Common myeloid progenitor, CD34-positive (primary cell): Measurements from ENCODE around the gene INPP5D. TPM values are rescaled to one million over a fixed set of nuclear protein-coding genes. Genes with fewer than 3 reads are reported as not detected.

Source experiments
- CTCF ChIA-PET: fragments of 350-600 bp; sonication (Branson Sonifier 250); formaldehyde crosslinking; loops from one replicate; lab custom pipeline; 2021; ENCODE audit warnings: antibody characterized with exemption; lab: Charles Lee
- POLR2A ChIA-PET: fragments of 350-600 bp; sonication (Branson Sonifier 250); formaldehyde crosslinking; loops from one replicate; lab custom pipeline; 2021; ENCODE audit warnings: antibody characterized with exemption; lab: Charles Lee
- DNase-seq, 3 donors: peaks; one replicate each; pipeline versions ENCODE4 v3.0.0 to v3.0.0-alpha.2; 2013
- H3K27ac ChIP-seq, 2 experiments: 1 replicate in 1 of 2; 2 replicates in 1 of 2; pipeline ENCODE4 v1.7.0; 2013; ENCODE audit warnings: inconsistent platforms in 2 of 2, low read length in 2 of 2, mild to moderate bottlenecking in 2 of 2, low read depth in 1 of 2, moderate library complexity in 1 of 2; ENCODE audit not compliant: severe bottlenecking in 2 of 2, insufficient read depth in 1 of 2, poor library complexity in 1 of 2
- H3K27me3 ChIP-seq, 5 experiments: replicated peaks in 2 of 5; 1 replicate in 3 of 5; 2 replicates in 2 of 5; pipeline versions ENCODE4 v1.6.1 to v1.7.0; 2013; ENCODE audit warnings: low read length in 4 of 5, mild to moderate bottlenecking in 2 of 5, moderate library complexity in 2 of 5, inconsistent platforms in 1 of 5; ENCODE audit not compliant: insufficient read depth in 5 of 5, control insufficient read depth in 4 of 5
- H3K36me3 ChIP-seq, 4 experiments: 1 replicate in 2 of 4; 2 replicates in 2 of 4; pipeline versions ENCODE4 v1.6.1 to v1.7.0; 2013; ENCODE audit warnings: low read length in 3 of 4, control low read depth in 1 of 4, mild to moderate bottlenecking in 1 of 4; ENCODE audit not compliant: control insufficient read depth in 4 of 4, insufficient read depth in 4 of 4
- H3K4me1 ChIP-seq, 4 experiments: 1 replicate in 3 of 4; 2 replicates in 1 of 4; pipeline versions ENCODE4 v1.6.1 to v1.7.1; 2013; ENCODE audit warnings: low read length in 3 of 4, mild to moderate bottlenecking in 3 of 4, control low read depth in 1 of 4, inconsistent platforms in 1 of 4, moderate library complexity in 1 of 4; ENCODE audit not compliant: control insufficient read depth in 4 of 4, insufficient read depth in 4 of 4; ENCODE audit errors: control extremely low read depth in 1 of 4
- H3K4me3 ChIP-seq, 7 experiments: 1 replicate in 4 of 7; 2 replicates in 3 of 7; pipeline versions ENCODE4 v1.5.1 to v1.7.0; 2013; ENCODE audit warnings: mild to moderate bottlenecking in 7 of 7, low read length in 6 of 7, moderate library complexity in 6 of 7, inconsistent platforms in 2 of 7, low read depth in 2 of 7, control low read depth in 1 of 7; ENCODE audit not compliant: insufficient read depth in 4 of 7, control insufficient read depth in 1 of 7; ENCODE audit errors: extremely low read depth in 1 of 7
- H3K9me3 ChIP-seq, 5 experiments: 1 replicate in 4 of 5; 2 replicates in 1 of 5; pipeline versions ENCODE4 v1.6.1 to v1.7.1; 2013; ENCODE audit warnings: low read length in 4 of 5, mild to moderate bottlenecking in 2 of 5, inconsistent platforms in 1 of 5, low read depth in 1 of 5, moderate library complexity in 1 of 5; ENCODE audit not compliant: control insufficient read depth in 4 of 5, insufficient read depth in 2 of 5; ENCODE audit errors: control extremely low read depth in 1 of 5
- WGBS: methylation state at CpG from one replicate; pipeline ENCODE4 v1.1.5; 2013; ENCODE audit not compliant: insufficient coverage; 5-methylcytosine and 5-hydroxymethylcytosine counted together
- polyA plus RNA-seq: library from polyadenylated mRNA; unstranded; fragments of 120-200 nt; gene quantifications from one replicate; pipeline ENCODE4 v1.2.1, GENCODE V29; 2013

Gene INPP5D
- 161 TPM for polyA plus RNA-seq

DNA sequence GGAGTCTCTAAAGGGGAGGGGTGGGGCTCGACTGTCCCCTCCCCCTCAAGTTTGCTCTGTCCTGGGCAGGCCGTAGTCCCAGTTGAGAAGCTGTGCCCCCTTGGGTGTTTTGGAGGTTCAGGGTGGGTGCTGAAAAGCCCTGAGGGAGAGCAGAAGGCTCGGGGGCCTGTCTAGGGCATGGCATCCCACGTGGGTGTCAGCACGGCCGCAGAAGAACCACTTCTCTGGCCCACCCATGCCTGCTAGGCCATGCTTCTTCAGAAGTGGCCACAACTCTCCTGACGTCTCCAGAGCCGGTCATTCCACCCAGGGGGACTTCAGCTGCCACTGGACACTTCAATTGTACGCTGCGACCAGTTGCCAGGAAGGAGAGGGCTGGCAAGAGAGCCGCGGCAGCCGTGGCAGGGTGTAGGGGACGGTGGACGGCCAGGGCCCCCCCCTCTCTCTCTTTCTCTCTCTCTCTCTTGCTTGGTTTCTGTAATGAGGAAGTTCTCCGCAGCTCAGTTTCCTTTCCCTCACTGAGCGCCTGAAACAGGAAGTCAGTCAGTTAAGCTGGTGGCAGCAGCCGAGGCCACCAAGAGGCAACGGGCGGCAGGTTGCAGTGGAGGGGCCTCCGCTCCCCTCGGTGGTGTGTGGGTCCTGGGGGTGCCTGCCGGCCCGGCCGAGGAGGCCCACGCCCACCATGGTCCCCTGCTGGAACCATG lies at the start of gene INPP5D:
Gene INPP5D (plus strand): TSS at position 546 of the 704 bp plus-strand sequence. CDS start 137 bp downstream, at position 683.
- Histone ChIP-seq H3K36me3 (peaks cover 0 to 23% (median 11%) of the 10 kb centered on the region in 4 experiments), H3K4me3 (peak within 1 kb of the TSS; percentile 65 to 99 (median 95)), H3K27me3 (no peaks in the 10 kb centered on the region), H3K9me3 (no peaks in the 10 kb centered on the region), H3K4me1 (peaks cover 16 to 65% (median 50%) of the 10 kb centered on the region in 4 experiments), H3K27ac (peak within 1 kb of the TSS; percentile 80 to 90)
- peak; percentile 95 to 99 (median 97) for DNase-seq
- under 1% methylated on average over 18 of the region's 26 CpGs for WGBS
- ChIA-PET POLR2A (interaction anchor here (0.6 to 2.4 kb wide), 12 partner anchors 8 to 272 kb away, joined by 3 to 10 read pairs (median 4); no protein-coding TSS in a partner anchor), CTCF (interaction anchor here (0.8 to 4.5 kb wide), 17 partner anchors 11 to 207 kb away, joined by 3 to 42 read pairs (median 5); no protein-coding TSS in a partner anchor)

DNA sequence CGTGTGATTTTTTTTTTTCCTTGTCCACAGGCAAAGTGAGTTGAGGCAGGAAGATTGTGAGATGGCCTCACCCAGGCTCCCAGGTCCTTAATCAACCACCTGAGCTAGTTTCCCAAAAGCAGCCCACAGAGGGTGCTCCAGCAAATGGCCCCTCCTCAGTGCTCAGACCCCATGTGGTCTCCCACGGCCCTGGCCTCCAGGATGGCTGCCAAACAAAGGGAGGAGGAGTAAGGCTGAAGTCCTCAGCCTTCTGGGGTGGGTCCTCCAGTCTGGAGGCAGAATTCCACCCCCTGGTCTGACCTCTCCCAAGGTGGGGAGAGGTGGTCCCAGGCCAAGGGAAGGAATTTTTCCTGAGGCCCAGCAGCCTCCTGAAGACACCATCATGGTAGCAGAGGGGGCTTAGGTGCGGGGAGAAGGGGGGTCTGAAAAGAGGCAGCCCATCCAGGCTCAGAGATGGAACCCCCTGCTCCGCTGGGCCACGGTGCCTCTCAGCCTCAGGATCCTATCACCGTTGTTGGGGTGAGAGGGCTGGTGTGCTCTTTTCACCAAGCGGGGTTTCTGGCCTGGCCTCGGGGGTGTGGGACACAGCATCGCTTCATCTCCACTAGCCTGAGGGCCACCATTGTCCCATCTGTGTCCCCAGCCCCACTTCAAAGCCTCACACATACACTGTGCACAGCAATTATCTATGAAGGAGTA lies 49.4 kb upstream of the INPP5D start:
- WGBS: 92% methylated on average over 9 of the region's 9 CpGs
- CTCF ChIA-PET: interaction anchor here (0.6 kb wide), 1 partner anchor 194 kb away, joined by 3 read pairs; no protein-coding TSS in a partner anchor
- H3K9me3 ChIP-seq: no peaks in the 10 kb centered on the region

DNA sequence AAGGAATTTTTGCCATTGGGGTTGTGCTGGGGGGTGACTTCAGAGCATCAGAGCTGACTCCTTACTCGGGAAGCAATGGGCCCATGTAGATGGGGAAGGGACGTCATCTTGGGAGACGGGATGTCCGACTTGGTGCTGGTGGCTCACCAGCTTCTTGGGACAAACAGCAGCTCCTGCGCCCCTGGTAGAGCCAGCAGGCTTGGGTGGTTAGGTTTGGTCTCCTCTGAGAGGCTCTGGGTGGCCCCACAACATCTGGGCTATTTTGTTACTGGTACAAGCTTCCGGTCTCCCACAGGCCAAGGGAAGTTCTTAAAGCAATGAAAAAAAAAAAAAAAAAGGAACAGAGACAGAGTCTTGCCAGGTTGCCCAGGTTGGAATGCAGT lies 48.9 kb upstream of the INPP5D start:
- no peak overlapping the region for H3K27ac ChIP-seq
- H3K4me3 ChIP-seq: no peak overlapping the region
- H3K9me3 ChIP-seq: no peaks in the 10 kb centered on the region
- CTCF ChIA-PET: interaction anchor here (0.7 kb wide), 1 partner anchor 18 kb away, joined by 3 read pairs; no protein-coding TSS in a partner anchor
- POLR2A ChIA-PET: no interaction called here
- 100% methylated on average over 4 of the region's 6 CpGs for WGBS
- DNase-seq: no peak
- H3K36me3 ChIP-seq: no peaks in the 10 kb centered on the region
- no peaks in the 10 kb centered on the region for H3K27me3 ChIP-seq
- peaks cover 0 to 13% (median 11%) of the 10 kb centered on the region in 4 experiments for H3K4me1 ChIP-seq

More for the DNA sequence above, 49.4 kb upstream of the INPP5D start:
- Histone ChIP-seq H3K36me3 (no peaks in the 10 kb centered on the region), H3K4me1 (peaks cover 0 to 13% (median 11%) of the 10 kb centered on the region in 4 experiments), H3K27ac (no peak overlapping the region), H3K27me3 (no peaks in the 10 kb centered on the region), H3K4me3 (no peak overlapping the region)
- POLR2A ChIA-PET: no interaction called here
- DNase-seq: no peak

DNA sequence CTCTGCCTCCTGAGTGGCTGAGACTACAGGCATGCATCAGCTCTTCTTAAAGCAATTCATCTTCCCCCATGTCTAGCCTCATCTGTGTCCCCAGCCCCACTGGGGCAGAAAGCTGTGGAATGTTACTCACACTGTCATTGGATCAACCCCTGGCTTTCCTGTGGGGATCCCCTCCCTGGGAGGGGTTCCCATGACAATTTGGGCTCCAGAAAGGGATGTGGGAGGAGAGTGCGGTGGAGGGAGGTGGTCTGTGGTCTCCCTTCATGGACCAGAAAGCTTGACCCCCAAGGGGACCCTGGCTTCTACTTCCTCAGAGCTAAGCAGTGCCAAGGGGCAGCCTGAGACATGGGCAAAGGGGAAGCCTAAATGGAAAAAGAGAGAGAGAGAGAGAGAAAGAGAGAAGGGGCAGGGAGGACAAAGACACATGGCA lies 48.4 kb upstream of the INPP5D start:
- POLR2A ChIA-PET: no interaction called here
- CTCF ChIA-PET: interaction anchor here (0.7 kb wide), 1 partner anchor 17 kb away, joined by 3 read pairs; no protein-coding TSS in a partner anchor
- no peaks in the 10 kb centered on the region for H3K27me3 ChIP-seq

DNA sequence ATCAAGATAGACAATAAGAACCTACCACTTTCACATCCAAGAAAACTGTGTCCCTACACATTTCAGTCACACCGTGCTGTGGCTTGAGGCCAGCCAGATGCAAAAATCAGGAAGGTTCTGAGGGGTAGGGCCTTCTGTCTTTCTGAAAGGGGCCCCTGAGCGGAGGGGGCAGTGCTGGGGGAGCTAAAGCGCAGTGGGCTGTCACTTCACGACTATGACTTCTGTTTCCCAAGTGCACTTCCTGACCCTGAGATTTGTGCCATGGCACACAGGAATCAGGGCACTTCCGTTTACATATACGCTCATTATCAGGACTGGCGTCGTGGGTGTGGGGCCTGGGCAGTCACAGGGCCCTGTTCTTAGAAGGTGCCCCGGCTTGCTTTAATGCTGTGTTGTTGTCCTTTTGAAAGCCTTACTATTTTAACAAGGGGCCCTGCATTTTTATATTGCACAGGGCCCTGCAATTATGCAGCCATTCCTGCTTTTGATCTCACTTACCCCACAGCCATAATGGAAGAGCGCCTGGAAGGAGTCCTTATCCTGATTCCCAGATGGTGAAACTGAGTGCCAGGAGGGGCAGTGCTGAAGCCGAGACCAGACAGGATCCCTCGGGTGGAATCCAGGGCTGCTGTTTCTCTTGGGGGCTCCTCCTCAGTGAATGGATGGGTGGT lies 47.7 kb upstream of the INPP5D start:
- WGBS: 24% methylated on average over 11 of the region's 12 CpGs
- Histone ChIP-seq H3K27me3 (no peaks in the 10 kb centered on the region), H3K4me3 (no peak overlapping the region), H3K27ac (no peak overlapping the region), H3K9me3 (no peaks in the 10 kb centered on the region), H3K36me3 (no peaks in the 10 kb centered on the region), H3K4me1 (peaks cover 0 to 13% (median 11%) of the 10 kb centered on the region in 4 experiments)
- POLR2A ChIA-PET: no interaction called here
- DNase-seq: peak; percentile 16 to 72 (median 64)
- CTCF ChIA-PET: interaction anchor here (0.7 to 1.5 kb wide), 3 partner anchors 17 to 41 kb away, joined by 3 read pairs; no protein-coding TSS in a partner anchor

More for the DNA sequence above, 48.4 kb upstream of the INPP5D start:
- H3K27ac ChIP-seq: no peak overlapping the region
- no peaks in the 10 kb centered on the region for H3K9me3 ChIP-seq
- H3K4me3 ChIP-seq: no peak overlapping the region
- no peak for DNase-seq
- peaks cover 0 to 13% (median 11%) of the 10 kb centered on the region in 4 experiments for H3K4me1 ChIP-seq
- no peaks in the 10 kb centered on the region for H3K36me3 ChIP-seq
- WGBS: 100% methylated on average over 1 of the region's 1 CpG

DNA sequence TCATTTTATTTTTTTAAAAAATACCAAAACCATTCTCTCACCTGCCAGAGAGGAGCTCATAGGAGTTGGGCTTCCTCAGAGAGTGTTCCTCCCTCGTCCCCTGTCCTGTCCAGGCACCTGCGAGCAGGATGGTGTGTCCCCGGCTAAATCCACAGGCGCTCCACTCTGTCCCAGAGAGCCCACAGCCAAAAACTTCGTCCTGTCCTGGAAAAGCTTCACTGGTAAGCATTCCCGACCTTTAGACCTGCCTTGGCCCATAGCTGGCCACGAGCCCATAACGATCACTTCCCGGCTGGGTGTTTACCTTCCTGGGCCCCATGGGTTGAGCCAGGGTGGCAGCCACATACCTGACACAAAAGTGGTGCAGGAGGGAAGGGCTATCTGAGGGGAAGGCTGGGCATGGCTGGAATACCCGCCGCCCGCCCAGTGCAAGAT lies 47.1 kb upstream of the INPP5D start, which contains the start of gene NGEF:
Gene NGEF (minus strand): TSS at position 230 of the 435 bp plus-strand sequence. CDS start 38,366 bp downstream, outside the sequence.
- DNase-seq: no peak

More for the DNA sequence above, 47.1 kb upstream of the INPP5D start, which contains the start of gene NGEF:
- Histone ChIP-seq H3K36me3 (no peaks in the 10 kb centered on the region), H3K27ac (no peak within 1 kb of the TSS), H3K4me3 (no peak within 1 kb of the TSS), H3K9me3 (peaks cover 0 to 3% (median 0%) of the 10 kb centered on the region in 5 experiments), H3K27me3 (no peaks in the 10 kb centered on the region), H3K4me1 (peaks cover 0 to 13% (median 11%) of the 10 kb centered on the region in 4 experiments)
- ChIA-PET POLR2A (no interaction called here), CTCF (interaction anchor here (1.3 to 1.5 kb wide), 2 partner anchors 18 to 40 kb away, joined by 3 read pairs; no protein-coding TSS in a partner anchor)
- WGBS: 100% methylated on average over 12 of the region's 12 CpGs
